CD4-positive, alpha-beta T cell (primary cell): Measurements from ENCODE around the gene BMPR2. TPM values are rescaled to one million over a fixed set of nuclear protein-coding genes. Genes with fewer than 3 reads are reported as not detected.
"Not testable (repeated sequence)": the region's sequence is repeated elsewhere in the genome, so short reads cannot be mapped to it uniquely, and the experiment has no call there.

Experiments
- ATAC-seq: fragments of 200-7000 bp; cut with Tn5 transposase; one replicate; pipeline ENCODE4 v1.10.0; 2022; ENCODE audit warnings: mild to moderate bottlenecking; ENCODE audit not compliant: poor library complexity
- CTCF ChIA-PET: fragments of 350-600 bp; sonication (Branson Sonifier 250); formaldehyde crosslinking; loops from one replicate; lab custom pipeline; 2021; ENCODE audit warnings: antibody characterized with exemption, inconsistent platforms; lab: Charles Lee
- POLR2A ChIA-PET: fragments of 350-600 bp; sonication (Branson Sonifier 250); formaldehyde crosslinking; loops from one replicate; lab custom pipeline; 2021; ENCODE audit warnings: antibody characterized with exemption, inconsistent platforms; lab: Charles Lee
- DNase-seq, 14 experiments: peaks; one replicate each; pipeline ENCODE4 v3.0.0-alpha.2; 2013 to 2020; ENCODE audit warnings: mixed read lengths in 2 of 14
- H3K27ac ChIP-seq, 2 donors: one replicate each; pipeline versions ENCODE4 v1.5.1 to v1.7.0; 2013; ENCODE audit warnings: low read length in 2 of 2, low read depth in 1 of 2, mild to moderate bottlenecking in 1 of 2
- H3K27me3 ChIP-seq, 2 experiments: 1 replicate in 1 of 2; 2 replicates in 1 of 2; pipeline versions ENCODE4 v1.6.1 to v1.7.0; 2013; ENCODE audit warnings: low read length in 2 of 2, control low read depth in 1 of 2, mild to moderate bottlenecking in 1 of 2, moderate library complexity in 1 of 2; ENCODE audit not compliant: insufficient read depth in 2 of 2, control insufficient read depth in 1 of 2
- H3K36me3 ChIP-seq: one replicate; pipeline ENCODE4 v1.6.1; 2013; ENCODE audit warnings: low read length, control low read depth; ENCODE audit not compliant: insufficient read depth
- H3K4me1 ChIP-seq: one replicate; pipeline ENCODE4 v1.6.1; 2013; ENCODE audit warnings: low read length, control low read depth; ENCODE audit not compliant: insufficient read depth
- H3K4me3 ChIP-seq: one replicate; pipeline ENCODE4 v1.5.1; 2013; ENCODE audit warnings: mild to moderate bottlenecking, low read length, moderate library complexity
- H3K9me3 ChIP-seq, 2 experiments: 1 replicate in 1 of 2; 2 replicates in 1 of 2; pipeline versions ENCODE4 v1.6.1 to v1.7.0; 2013; ENCODE audit warnings: low read length in 2 of 2, mild to moderate bottlenecking in 2 of 2, control low read depth in 1 of 2, moderate library complexity in 1 of 2; ENCODE audit not compliant: control insufficient read depth in 1 of 2, insufficient read depth in 1 of 2
- H3K27ac Mint-ChIP-seq: one replicate; pipeline ENCODE4 v1.8.0; 2020; ENCODE audit warnings: mixed read lengths
- H3K27me3 Mint-ChIP-seq: one replicate; pipeline ENCODE4 v1.8.0; 2021; ENCODE audit warnings: mixed read lengths
- H3K36me3 Mint-ChIP-seq: one replicate; pipeline ENCODE4 v1.8.0; 2021; ENCODE audit warnings: low read depth, mixed read lengths
- H3K4me1 Mint-ChIP-seq: one replicate; pipeline ENCODE4 v1.8.0; 2021; ENCODE audit warnings: low read depth, mixed read lengths
- H3K4me3 Mint-ChIP-seq: one replicate; pipeline ENCODE4 v1.8.0; 2020; ENCODE audit warnings: mild to moderate bottlenecking, mixed read lengths
- H3K9me3 Mint-ChIP-seq: one replicate; pipeline ENCODE4 v1.8.0; 2020; ENCODE audit warnings: mixed read lengths
- CTCF ChIP-seq: fragments of 200-600 bp; IDR thresholded peaks from one replicate; pipeline ENCODE4 v1.8.0; 2022; ENCODE audit warnings: antibody characterized with exemption, mild to moderate bottlenecking
- intact Hi-C, 2 experiments: fragments of 100-400 bp; cut with DNase I in 1 of 2; cut with micrococcal nuclease in 1 of 2; formaldehyde crosslinking; loops; one replicate each; pipeline versions ENCODE4 v1.15.1 to v1.9.0; 2023 to 2025; cut with DNase I, micrococcal nuclease
- total RNA-seq, 174 experiments: library from RNA in 2 of 174; stranded (reverse) in 2 of 174; gene quantifications; one replicate each; pipeline ENCODE4 v1.2.3 and lab custom pipeline; 2021 to 2026

The BMPR2 gene
- total RNA-seq, 2 experiments from 2014 or later = 12.7 to 12.8 TPM

DNA sequence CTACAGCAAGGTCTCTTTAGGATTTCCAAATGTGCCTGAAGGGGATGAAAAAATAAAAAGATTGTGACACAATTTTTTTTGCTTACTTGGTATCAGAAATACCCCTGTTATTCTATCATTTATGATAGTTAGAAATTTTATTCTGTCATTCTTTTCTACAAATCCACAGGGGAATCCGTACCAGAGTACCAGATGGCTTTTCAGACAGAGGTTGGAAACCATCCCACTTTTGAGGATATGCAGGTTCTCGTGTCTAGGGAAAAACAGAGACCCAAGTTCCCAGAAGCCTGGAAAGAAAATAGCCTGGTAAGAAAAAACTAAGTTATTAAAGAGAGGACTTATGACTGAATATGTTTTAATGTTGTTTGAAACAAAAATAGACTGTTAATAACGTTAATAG lies 166.0 kb downstream of the BMPR2 start:
- no peaks in the 10 kb centered on the region for H3K27me3 Mint-ChIP-seq
- no peaks in the 10 kb centered on the region for H3K27me3 ChIP-seq
- no peak overlapping the region for H3K27ac Mint-ChIP-seq
- no peaks in the 10 kb centered on the region for H3K9me3 ChIP-seq
- DNase-seq (no peak), ATAC-seq (no peak)
- H3K4me3 Mint-ChIP-seq = no peak overlapping the region
- CTCF ChIA-PET = no interaction called here
- no peak overlapping the region for H3K27ac ChIP-seq
- H3K36me3 Mint-ChIP-seq = peaks cover 11% of the 10 kb centered on the region
- no peak for TF ChIP-seq CTCF
- H3K4me1 Mint-ChIP-seq = no peaks in the 10 kb centered on the region
- intact Hi-C loops = no loop called here
- H3K4me3 ChIP-seq = no peak overlapping the region
- POLR2A ChIA-PET = no interaction called here
- H3K4me1 ChIP-seq = no peaks in the 10 kb centered on the region
- H3K36me3 ChIP-seq = no peaks in the 10 kb centered on the region
- H3K9me3 Mint-ChIP-seq = no peaks in the 10 kb centered on the region

- no peaks in the 10 kb centered on the region for H3K27me3 ChIP-seq
- H3K9me3 ChIP-seq = no peaks in the 10 kb centered on the region
- H3K4me3 Mint-ChIP-seq = no peak overlapping the region
- H3K27me3 Mint-ChIP-seq = no peaks in the 10 kb centered on the region
- H3K36me3 Mint-ChIP-seq = peaks cover 21% of the 10 kb centered on the region
- ChIA-PET POLR2A (no interaction called here), CTCF (no interaction called here)
- DNase-seq (no peak), ATAC-seq (no peak)
- H3K4me1 Mint-ChIP-seq = no peaks in the 10 kb centered on the region
- no peak overlapping the region for H3K4me3 ChIP-seq
- no peaks in the 10 kb centered on the region for H3K36me3 ChIP-seq
- no peak for TF ChIP-seq CTCF
- H3K27ac Mint-ChIP-seq = no peak overlapping the region
- no peak overlapping the region for H3K27ac ChIP-seq
- intact Hi-C loops = no loop called here
- H3K9me3 Mint-ChIP-seq = no peaks in the 10 kb centered on the region
- H3K4me1 ChIP-seq = no peaks in the 10 kb centered on the region
Observed at GRCh38 chr2:202545523-202545922, 169.4 kb downstream of the BMPR2 start.

- Mint-ChIP-seq H3K36me3 (peaks cover 21% of the 10 kb centered on the region), H3K4me3 (no peak overlapping the region), H3K27ac (no peak overlapping the region), H3K4me1 (no peaks in the 10 kb centered on the region), H3K27me3 (no peaks in the 10 kb centered on the region), H3K9me3 (no peaks in the 10 kb centered on the region)
- Histone ChIP-seq H3K27ac (no peak overlapping the region), H3K27me3 (no peaks in the 10 kb centered on the region), H3K4me1 (no peaks in the 10 kb centered on the region), H3K4me3 (no peak overlapping the region), H3K9me3 (no peaks in the 10 kb centered on the region), H3K36me3 (no peaks in the 10 kb centered on the region)
- TF ChIP-seq CTCF = no peak
- CTCF ChIA-PET = no interaction called here
- intact Hi-C loops = no loop called here
- ATAC-seq (no peak), DNase-seq (no peak)
- POLR2A ChIA-PET = no interaction called here
Observed at GRCh38 chr2:202545931-202546330, 169.8 kb downstream of the BMPR2 start.

DNA sequence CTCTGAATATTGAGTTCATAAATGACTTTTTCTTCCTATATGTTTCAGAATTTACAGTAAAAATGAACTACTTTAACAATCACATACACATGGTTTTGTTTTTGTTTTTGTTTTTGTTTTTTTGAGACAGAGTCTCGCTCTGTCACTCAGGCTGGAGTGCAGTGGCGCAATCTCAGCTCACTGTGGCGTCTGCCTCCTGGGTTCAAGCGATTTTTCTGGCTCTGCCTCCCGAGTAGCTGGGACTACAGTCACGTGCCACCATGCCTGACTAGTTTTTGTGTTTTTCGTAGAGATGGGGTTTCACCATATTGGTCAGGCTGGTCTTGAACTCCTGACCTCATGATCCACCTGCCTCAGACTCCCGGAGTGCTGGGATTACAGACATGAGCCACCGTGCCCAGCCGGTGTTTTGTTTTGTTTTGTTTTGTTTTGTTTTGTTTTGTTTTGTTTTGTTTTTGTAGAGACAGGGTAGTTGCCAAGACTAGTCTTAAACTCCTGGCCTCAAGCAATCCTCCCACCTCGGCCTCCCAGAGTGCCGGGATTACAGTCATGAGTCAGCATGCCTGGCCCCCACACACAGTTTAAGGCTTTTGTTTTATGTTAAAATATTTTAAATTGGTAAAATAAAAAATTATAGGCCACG lies 170.5 kb downstream of the BMPR2 start:
- H3K36me3 Mint-ChIP-seq = peaks cover 21% of the 10 kb centered on the region
- H3K4me1 Mint-ChIP-seq, H3K36me3 ChIP-seq, H3K4me3 Mint-ChIP-seq, CTCF ChIA-PET, H3K9me3 ChIP-seq, H3K27me3 ChIP-seq, DNase-seq, POLR2A ChIA-PET, ATAC-seq, H3K4me1 ChIP-seq, H3K4me3 ChIP-seq, intact Hi-C loops, H3K27me3 Mint-ChIP-seq, H3K27ac ChIP-seq, H3K9me3 Mint-ChIP-seq, H3K27ac Mint-ChIP-seq: not testable (repeated sequence)
